CD4-positive, alpha-beta T cell (primary cell): Measurements from ENCODE around the gene SPOP. TPM values are rescaled to one million over a fixed set of nuclear protein-coding genes. Genes with fewer than 3 reads are reported as not detected.

Experiments
- ATAC-seq: fragments of 200-7000 bp; cut with Tn5 transposase; one replicate; pipeline ENCODE4 v1.10.0; 2022; ENCODE audit warnings: mild to moderate bottlenecking; ENCODE audit not compliant: poor library complexity
- CTCF ChIA-PET: fragments of 350-600 bp; sonication (Branson Sonifier 250); formaldehyde crosslinking; loops from one replicate; lab custom pipeline; 2021; ENCODE audit warnings: antibody characterized with exemption, inconsistent platforms; lab: Charles Lee
- POLR2A ChIA-PET: fragments of 350-600 bp; sonication (Branson Sonifier 250); formaldehyde crosslinking; loops from one replicate; lab custom pipeline; 2021; ENCODE audit warnings: antibody characterized with exemption, inconsistent platforms; lab: Charles Lee
- DNase-seq, 14 experiments: peaks; one replicate each; pipeline ENCODE4 v3.0.0-alpha.2; 2013 to 2020; ENCODE audit warnings: mixed read lengths in 2 of 14
- H3K27ac ChIP-seq, 2 donors: one replicate each; pipeline versions ENCODE4 v1.5.1 to v1.7.0; 2013; ENCODE audit warnings: low read length in 2 of 2, low read depth in 1 of 2, mild to moderate bottlenecking in 1 of 2
- H3K27me3 ChIP-seq, 2 experiments: 1 replicate in 1 of 2; 2 replicates in 1 of 2; pipeline versions ENCODE4 v1.6.1 to v1.7.0; 2013; ENCODE audit warnings: low read length in 2 of 2, control low read depth in 1 of 2, mild to moderate bottlenecking in 1 of 2, moderate library complexity in 1 of 2; ENCODE audit not compliant: insufficient read depth in 2 of 2, control insufficient read depth in 1 of 2
- H3K36me3 ChIP-seq: one replicate; pipeline ENCODE4 v1.6.1; 2013; ENCODE audit warnings: low read length, control low read depth; ENCODE audit not compliant: insufficient read depth
- H3K4me1 ChIP-seq: one replicate; pipeline ENCODE4 v1.6.1; 2013; ENCODE audit warnings: low read length, control low read depth; ENCODE audit not compliant: insufficient read depth
- H3K4me3 ChIP-seq: one replicate; pipeline ENCODE4 v1.5.1; 2013; ENCODE audit warnings: mild to moderate bottlenecking, low read length, moderate library complexity
- H3K9me3 ChIP-seq, 2 experiments: 1 replicate in 1 of 2; 2 replicates in 1 of 2; pipeline versions ENCODE4 v1.6.1 to v1.7.0; 2013; ENCODE audit warnings: low read length in 2 of 2, mild to moderate bottlenecking in 2 of 2, control low read depth in 1 of 2, moderate library complexity in 1 of 2; ENCODE audit not compliant: control insufficient read depth in 1 of 2, insufficient read depth in 1 of 2
- H3K27ac Mint-ChIP-seq: one replicate; pipeline ENCODE4 v1.8.0; 2020; ENCODE audit warnings: mixed read lengths
- H3K27me3 Mint-ChIP-seq: one replicate; pipeline ENCODE4 v1.8.0; 2021; ENCODE audit warnings: mixed read lengths
- H3K36me3 Mint-ChIP-seq: one replicate; pipeline ENCODE4 v1.8.0; 2021; ENCODE audit warnings: low read depth, mixed read lengths
- H3K4me1 Mint-ChIP-seq: one replicate; pipeline ENCODE4 v1.8.0; 2021; ENCODE audit warnings: low read depth, mixed read lengths
- H3K4me3 Mint-ChIP-seq: one replicate; pipeline ENCODE4 v1.8.0; 2020; ENCODE audit warnings: mild to moderate bottlenecking, mixed read lengths
- H3K9me3 Mint-ChIP-seq: one replicate; pipeline ENCODE4 v1.8.0; 2020; ENCODE audit warnings: mixed read lengths
- CTCF ChIP-seq: fragments of 200-600 bp; IDR thresholded peaks from one replicate; pipeline ENCODE4 v1.8.0; 2022; ENCODE audit warnings: antibody characterized with exemption, mild to moderate bottlenecking
- intact Hi-C, 2 experiments: fragments of 100-400 bp; cut with DNase I in 1 of 2; cut with micrococcal nuclease in 1 of 2; formaldehyde crosslinking; loops; one replicate each; pipeline versions ENCODE4 v1.15.1 to v1.9.0; 2023 to 2025; cut with DNase I, micrococcal nuclease
- total RNA-seq, 174 experiments: library from RNA in 2 of 174; stranded (reverse) in 2 of 174; gene quantifications; one replicate each; pipeline ENCODE4 v1.2.3 and lab custom pipeline; 2021 to 2026

Gene SPOP
- total RNA-seq, 2 experiments from 2014 or later: 38.7 to 41.5 TPM

DNA sequence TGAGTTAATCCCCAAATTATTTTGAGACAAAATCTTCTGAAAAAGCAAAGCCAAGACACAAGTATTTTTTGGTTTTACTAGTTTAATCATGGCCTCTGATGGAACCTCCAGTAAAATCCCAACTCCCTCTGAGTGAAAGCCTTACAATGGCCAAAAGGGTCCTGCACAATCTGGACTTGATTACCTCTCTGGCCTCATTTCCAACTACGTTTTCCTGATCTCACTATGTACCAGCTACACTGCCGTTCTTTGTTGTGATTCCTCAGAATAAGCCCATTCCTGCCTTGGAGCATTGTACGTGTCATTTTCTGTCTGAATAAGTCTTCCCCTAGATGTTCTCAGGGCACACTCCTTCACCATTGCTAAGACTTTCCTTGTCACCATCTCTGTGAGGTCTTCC is 37.3 kb downstream of the SPOP start:
- no peak for ATAC-seq
- intact Hi-C loops: loop anchor here in 1 of 2 experiments (5.0 kb wide), 1 partner anchor 37 kb away; the partner anchor contains the start of gene SPOP

GRCh38 chr17:49638818-49639217 is 39.1 kb downstream of the SPOP start:
- intact Hi-C loops: no loop called here
- H3K4me1 Mint-ChIP-seq: peaks cover 53% of the 10 kb centered on the region
- POLR2A ChIA-PET: no interaction called here
- TF ChIP-seq CTCF: no peak
- DNase-seq: no peak
- H3K9me3 Mint-ChIP-seq: no peaks in the 10 kb centered on the region
- H3K27ac ChIP-seq: no peak overlapping the region
- no peaks in the 10 kb centered on the region for H3K27me3 ChIP-seq
- no peaks in the 10 kb centered on the region for H3K27me3 Mint-ChIP-seq
- no peak overlapping the region for H3K27ac Mint-ChIP-seq
- H3K9me3 ChIP-seq: peaks cover 0 to 5% of the 10 kb centered on the region in 2 experiments
- CTCF ChIA-PET: no interaction called here
- H3K4me3 Mint-ChIP-seq: no peak overlapping the region
- no peak overlapping the region for H3K4me3 ChIP-seq
- no peaks in the 10 kb centered on the region for H3K4me1 ChIP-seq
- peaks cover 51% of the 10 kb centered on the region for H3K36me3 Mint-ChIP-seq
- no peak for ATAC-seq
- peaks cover 6% of the 10 kb centered on the region for H3K36me3 ChIP-seq

More for the DNA sequence above, 37.3 kb downstream of the SPOP start:
- no peak for TF ChIP-seq CTCF
- Mint-ChIP-seq H3K27ac (no peak overlapping the region), H3K4me1 (peaks cover 47% of the 10 kb centered on the region), H3K27me3 (no peaks in the 10 kb centered on the region), H3K4me3 (no peak overlapping the region), H3K36me3 (peaks cover 39% of the 10 kb centered on the region), H3K9me3 (no peaks in the 10 kb centered on the region)
- Histone ChIP-seq H3K27ac (no peak overlapping the region), H3K4me1 (no peaks in the 10 kb centered on the region), H3K9me3 (peaks cover 0 to 5% of the 10 kb centered on the region in 2 experiments), H3K4me3 (no peak overlapping the region), H3K27me3 (no peaks in the 10 kb centered on the region), H3K36me3 (peaks cover 6% of the 10 kb centered on the region)
- no peak for DNase-seq
- CTCF ChIA-PET: no interaction called here
- POLR2A ChIA-PET: no interaction called here

DNA sequence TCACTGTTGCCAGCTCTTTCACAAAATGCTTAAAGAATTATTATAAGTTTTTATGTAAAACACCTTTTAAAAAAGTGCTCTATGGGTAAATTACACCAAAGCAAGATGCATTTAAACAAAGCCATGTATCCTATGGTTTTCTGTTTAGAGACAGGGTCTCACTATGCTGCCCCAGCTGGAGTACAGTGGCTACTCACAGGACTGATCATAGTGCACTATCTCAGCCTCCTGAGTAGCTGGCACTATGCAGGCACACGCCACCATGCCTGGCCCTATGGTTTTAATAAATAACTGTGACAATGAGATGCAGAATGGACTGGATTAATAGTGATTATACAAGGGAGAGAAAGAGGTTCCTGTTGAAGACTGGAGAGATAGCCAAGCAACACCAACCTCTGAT is 40.2 kb downstream of the SPOP start:
- Histone ChIP-seq H3K4me1 (no peaks in the 10 kb centered on the region), H3K27me3 (no peaks in the 10 kb centered on the region), H3K9me3 (peaks cover 0 to 5% of the 10 kb centered on the region in 2 experiments), H3K4me3 (no peak overlapping the region), H3K36me3 (peaks cover 13% of the 10 kb centered on the region), H3K27ac (no peak overlapping the region)
- H3K36me3 Mint-ChIP-seq: peaks cover 56% of the 10 kb centered on the region
- H3K27me3 Mint-ChIP-seq: no peaks in the 10 kb centered on the region
- intact Hi-C loops: no loop called here
- no peak for DNase-seq
- H3K9me3 Mint-ChIP-seq: no peaks in the 10 kb centered on the region
- no peak for ATAC-seq
- ChIA-PET POLR2A (no interaction called here), CTCF (interaction anchor here (0.6 kb wide), 1 partner anchor 38 kb away, joined by 3 read pairs; no protein-coding TSS in a partner anchor)
- no peak overlapping the region for H3K27ac Mint-ChIP-seq
- no peak overlapping the region for H3K4me3 Mint-ChIP-seq
- peaks cover 54% of the 10 kb centered on the region for H3K4me1 Mint-ChIP-seq
- TF ChIP-seq CTCF: no peak
